ENCODE measurements around the gene DUSP10.

Gene DUSP10
- total RNA-seq: 29.4 to 254 reads per million in 2 donors

- DNase-seq: peak; percentile 95
These were observed at the start of gene DUSP10 for GRCh38 chr1:221741703-221742554. TSS of gene DUSP10 (minus strand) at chr1:221742089. CDS start at chr1:221739744, 2,345 bp downstream.

GRCh38 chr1:221788466-221788865, 46.6 kb upstream of the DUSP10 start:
- no peak for DNase-seq

GRCh38 chr1:221786647-221787046, 44.8 kb upstream of the DUSP10 start:
- no peak for DNase-seq

- DNase-seq: no peak
These were observed 42.0 kb upstream of the DUSP10 start for GRCh38 chr1:221783936-221784335.

GRCh38 chr1:221783437-221783836, 41.5 kb upstream of the DUSP10 start:
- DNase-seq: no peak

- no peak for DNase-seq
These were observed 41.1 kb upstream of the DUSP10 start for GRCh38 chr1:221782970-221783369.

GRCh38 chr1:221782477-221782876, 40.6 kb upstream of the DUSP10 start:
- DNase-seq: no peak

GRCh38 chr1:221781102-221781755, 39.3 kb upstream of the DUSP10 start:
- DNase-seq: no peak

- no peak for DNase-seq
These were observed 38.3 kb upstream of the DUSP10 start for GRCh38 chr1:221780175-221780574.

GRCh38 chr1:221779771-221780170, 37.9 kb upstream of the DUSP10 start:
- DNase-seq: no peak

GRCh38 chr1:221778535-221779142, 36.8 kb upstream of the DUSP10 start:
- peak; percentile 5 for DNase-seq

GRCh38 chr1:221778125-221778524, 36.2 kb upstream of the DUSP10 start:
- no peak for DNase-seq

- DNase-seq: peak; percentile 14
These were observed 35.7 kb upstream of the DUSP10 start for GRCh38 chr1:221777431-221778072.

GRCh38 chr1:221776495-221777301, 34.8 kb upstream of the DUSP10 start:
- no peak for DNase-seq

GRCh38 chr1:221775206-221775605, 33.3 kb upstream of the DUSP10 start:
- no peak for DNase-seq

- no peak for DNase-seq
These were observed 32.4 kb upstream of the DUSP10 start for GRCh38 chr1:221774054-221774842.

GRCh38 chr1:221773383-221773782, 31.5 kb upstream of the DUSP10 start:
- no peak for DNase-seq

- DNase-seq: no peak
These were observed 30.2 kb upstream of the DUSP10 start for GRCh38 chr1:221772117-221772516.

- DNase-seq: no peak
These were observed 26.7 kb upstream of the DUSP10 start for GRCh38 chr1:221768444-221769066.

- no peak for DNase-seq
These were observed 24.3 kb upstream of the DUSP10 start for GRCh38 chr1:221766210-221766609.

- DNase-seq: no peak
These were observed 23.6 kb upstream of the DUSP10 start for GRCh38 chr1:221765527-221765926.

Data from T-helper 9 cell (primary cell).